BJ (cell line): Measurements from ENCODE around the gene SKI. TPM values are rescaled to one million over a fixed set of nuclear protein-coding genes. Genes with fewer than 3 reads are reported as not detected.

Source experiments
- CTCF ChIA-PET: fragments of 350-600 bp; formaldehyde crosslinking; extraction: SDS; loops from one replicate; lab custom pipeline; 2021; ENCODE audit warnings: antibody characterized with exemption, inconsistent platforms; lab: Yijun Ruan, JAX
- POLR2A ChIA-PET: fragments of 300-600 bp; sonication (Branson Sonifier 250); formaldehyde crosslinking; extraction: SDS; loops from one replicate; lab custom pipeline; 2021; ENCODE audit warnings: antibody characterized with exemption; lab: Charles Lee
- DNase-seq: peaks from one replicate; pipeline ENCODE4 v3.0.0-alpha.2; 2011; ENCODE audit warnings: low read depth
- H3K27me3 ChIP-seq: 2 replicates; pipeline ENCODE4 v1.6.0; 2011; ENCODE audit warnings: low read length; ENCODE audit not compliant: control insufficient read depth, insufficient read depth
- H3K36me3 ChIP-seq: 2 replicates; pipeline ENCODE4 v1.5.1; 2011; ENCODE audit warnings: low read length; ENCODE audit not compliant: control insufficient read depth, insufficient read depth
- H3K4me3 ChIP-seq: 2 replicates; pipeline ENCODE4 v1.5.1; 2011; ENCODE audit warnings: low read depth, mild to moderate bottlenecking, control low read depth, low read length
- CTCF ChIP-seq: IDR thresholded peaks from 2 replicates; pipeline ENCODE4 v1.5.1; 2011; ENCODE audit warnings: low read depth, mild to moderate bottlenecking, control low read depth, inconsistent platforms, low read length, moderate library complexity; ENCODE audit not compliant: insufficient read depth
- polyA plus RNA-seq: library from polyadenylated mRNA; depleted of rRNA; stranded (reverse); fragments of >200 nt; gene quantifications from 2 replicates; pipeline ENCODE4 v1.2.3, GENCODE V29; 2011

The SKI gene
- polyA plus RNA-seq, 1 experiment = 5.1 TPM

- Histone ChIP-seq H3K36me3 (peaks cover 17% of the 10 kb centered on the region), H3K27me3 (no peaks in the 10 kb centered on the region), H3K4me3 (no peak overlapping the region)
- ChIA-PET CTCF (interaction anchor here (0.6 to 7.8 kb wide), 8 partner anchors 9 to 116 kb away, joined by 3 to 45 read pairs (median 4); partner anchors contain the start of gene FAAP20), POLR2A (no interaction called here)
- DNase-seq = no peak
- TF ChIP-seq CTCF = peak; percentile 58
Observed at GRCh38 chr1:2311184-2312032, 83.3 kb downstream of the SKI start.

GRCh38 chr1:2312160-2312514 is 84.0 kb downstream of the SKI start:
- no peak for DNase-seq
- Histone ChIP-seq H3K27me3 (no peaks in the 10 kb centered on the region), H3K36me3 (peaks cover 17% of the 10 kb centered on the region), H3K4me3 (no peak overlapping the region)
- ChIA-PET CTCF (interaction anchor here (0.6 to 7.8 kb wide), 8 partner anchors 10 to 117 kb away, joined by 3 to 45 read pairs (median 4); partner anchors contain the start of gene FAAP20), POLR2A (interaction anchor here (0.6 kb wide), 1 partner anchor 98 kb away, joined by 4 read pairs; no protein-coding TSS in a partner anchor)
- no peak for TF ChIP-seq CTCF

GRCh38 chr1:2312515-2313301 is 84.6 kb downstream of the SKI start:
- TF ChIP-seq CTCF = no peak
- DNase-seq = no peak
- ChIA-PET POLR2A (interaction anchor here (0.6 kb wide), 1 partner anchor 97 kb away, joined by 4 read pairs; no protein-coding TSS in a partner anchor), CTCF (interaction anchor here (0.9 to 7.8 kb wide), 7 partner anchors 14 to 118 kb away, joined by 3 to 45 read pairs (median 5); partner anchors contain the start of gene FAAP20)
- no peaks in the 10 kb centered on the region for H3K27me3 ChIP-seq
- H3K36me3 ChIP-seq = peaks cover 12% of the 10 kb centered on the region
- no peak overlapping the region for H3K4me3 ChIP-seq

- ChIA-PET POLR2A (no interaction called here), CTCF (interaction anchor here (1.0 to 7.8 kb wide), 4 partner anchors 38 to 83 kb away, joined by 3 to 45 read pairs (median 4); no protein-coding TSS in a partner anchor)
- no peak for TF ChIP-seq CTCF
- Histone ChIP-seq H3K36me3 (peaks cover 4% of the 10 kb centered on the region), H3K4me3 (peak overlapping the region; percentile 47), H3K27me3 (no peaks in the 10 kb centered on the region)
- no peak for DNase-seq
Observed at GRCh38 chr1:2313651-2314261, 85.6 kb downstream of the SKI start.
